NCI-H187 (cell line): ENCODE measurements around the gene SHLD1.

Experiments used
- DNase-seq, 2 experiments: peaks; one replicate each; lab custom pipeline; 2025; lab: John Stamatoyannopoulos, UW

The SHLD1 gene

GRCh38 chr20:5893052-5893451 is 142.9 kb downstream of the SHLD1 start:
- no peak for DNase-seq

GRCh38 chr20:5893621-5894020 is 143.4 kb downstream of the SHLD1 start:
- no peak for DNase-seq

GRCh38 chr20:5895626-5896025 is 145.4 kb downstream of the SHLD1 start:
- no peak for DNase-seq

- DNase-seq, result no peak
These were observed 149.2 kb downstream of the SHLD1 start for GRCh38 chr20:5899444-5899843.

GRCh38 chr20:5900908-5901307 is 150.7 kb downstream of the SHLD1 start:
- DNase-seq, result no peak

GRCh38 chr20:5908981-5909380 is 158.8 kb downstream of the SHLD1 start:
- DNase-seq, result no peak

- DNase-seq, result no peak
These were observed 160.0 kb downstream of the SHLD1 start for GRCh38 chr20:5910186-5910585.

GRCh38 chr20:5913166-5913565 is 163.0 kb downstream of the SHLD1 start:
- no peak for DNase-seq
